ENCODE data around the gene GLS.

GLS gene

DNA sequence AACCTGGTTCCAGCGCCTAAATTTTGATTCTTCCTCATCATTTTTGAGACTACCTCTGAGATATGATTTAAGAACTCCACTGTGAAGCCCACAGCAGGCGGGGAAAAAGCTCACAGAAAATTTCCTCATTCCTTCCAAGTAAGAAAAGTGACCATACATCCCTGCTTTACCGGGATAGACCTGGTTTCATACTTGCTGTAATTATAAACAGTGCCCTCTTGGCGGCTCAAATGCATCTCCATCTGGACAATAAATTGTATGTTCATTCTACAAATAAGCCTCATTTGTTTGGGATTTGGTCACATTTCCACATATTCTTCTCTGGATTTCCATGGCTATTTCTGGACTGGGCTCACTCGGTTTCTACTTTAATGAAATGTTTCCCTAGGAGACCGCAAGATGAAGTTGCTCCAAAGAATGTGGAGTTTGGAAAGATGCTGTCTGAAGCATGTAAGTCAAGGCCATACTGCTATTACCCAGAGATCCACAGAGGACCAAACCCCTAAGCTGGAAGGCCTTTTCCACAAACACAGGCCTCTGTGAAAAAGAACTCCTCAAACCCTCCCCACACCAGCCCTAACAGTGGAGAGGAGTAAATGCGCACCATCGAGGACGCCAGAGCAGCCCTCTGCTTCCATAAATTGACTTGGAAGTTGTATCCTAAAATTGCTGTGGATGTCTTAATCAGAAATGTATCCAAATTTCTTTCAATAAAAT is 119.5 kb downstream of the GLS start:
- Mint-ChIP-seq H3K27me3 (ENCODE audit: low read depth) (no peaks in the 10 kb centered on the region), H3K36me3 (ENCODE audit: low read depth) (peaks cover 92% of the 10 kb centered on the region), H3K27ac (no peak overlapping the region), H3K4me3 (no peak overlapping the region), H3K4me1 (no peaks in the 10 kb centered on the region), H3K9me3 (no peaks in the 10 kb centered on the region)
- TF ChIP-seq, protein P1, sequence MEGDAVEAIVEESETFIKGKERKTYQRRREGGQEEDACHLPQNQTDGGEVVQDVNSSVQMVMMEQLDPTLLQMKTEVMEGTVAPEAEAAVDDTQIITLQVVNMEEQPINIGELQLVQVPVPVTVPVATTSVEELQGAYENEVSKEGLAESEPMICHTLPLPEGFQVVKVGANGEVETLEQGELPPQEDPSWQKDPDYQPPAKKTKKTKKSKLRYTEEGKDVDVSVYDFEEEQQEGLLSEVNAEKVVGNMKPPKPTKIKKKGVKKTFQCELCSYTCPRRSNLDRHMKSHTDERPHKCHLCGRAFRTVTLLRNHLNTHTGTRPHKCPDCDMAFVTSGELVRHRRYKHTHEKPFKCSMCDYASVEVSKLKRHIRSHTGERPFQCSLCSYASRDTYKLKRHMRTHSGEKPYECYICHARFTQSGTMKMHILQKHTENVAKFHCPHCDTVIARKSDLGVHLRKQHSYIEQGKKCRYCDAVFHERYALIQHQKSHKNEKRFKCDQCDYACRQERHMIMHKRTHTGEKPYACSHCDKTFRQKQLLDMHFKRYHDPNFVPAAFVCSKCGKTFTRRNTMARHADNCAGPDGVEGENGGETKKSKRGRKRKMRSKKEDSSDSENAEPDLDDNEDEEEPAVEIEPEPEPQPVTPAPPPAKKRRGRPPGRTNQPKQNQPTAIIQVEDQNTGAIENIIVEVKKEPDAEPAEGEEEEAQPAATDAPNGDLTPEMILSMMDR (IDR thresholded peaks at IDR 0.05; ENCODE audit: unreplicated experiment in 3 of 3), result no peak

DNA sequence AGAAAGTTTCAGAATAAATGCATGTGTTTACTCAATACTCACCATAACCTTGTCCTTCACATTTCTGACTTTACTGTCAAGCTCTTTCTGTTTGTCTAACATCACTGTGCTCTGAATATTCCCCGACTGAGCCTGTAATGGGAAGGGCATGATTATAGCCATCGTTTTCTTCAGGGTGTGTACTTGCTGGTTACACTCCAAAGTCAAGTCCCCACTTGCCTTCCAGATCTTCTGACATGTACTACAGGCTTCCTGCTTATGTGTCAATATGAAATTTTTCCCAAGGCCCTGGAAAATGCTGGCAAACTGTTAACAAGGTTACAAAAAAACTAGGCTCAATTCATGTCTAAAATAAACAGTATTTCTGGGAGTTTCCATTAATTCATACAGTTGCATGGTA is 120.4 kb downstream of the GLS start:
- Mint-ChIP-seq H3K4me1 (no peaks in the 10 kb centered on the region), H3K36me3 (ENCODE audit: low read depth) (peaks cover 89% of the 10 kb centered on the region), H3K27me3 (ENCODE audit: low read depth) (no peaks in the 10 kb centered on the region), H3K9me3 (no peaks in the 10 kb centered on the region), H3K4me3 (no peak overlapping the region), H3K27ac (no peak overlapping the region)
- TF ChIP-seq, protein P1 (IDR thresholded peaks at IDR 0.05; ENCODE audit: unreplicated experiment in 3 of 3), result no peak

DNA sequence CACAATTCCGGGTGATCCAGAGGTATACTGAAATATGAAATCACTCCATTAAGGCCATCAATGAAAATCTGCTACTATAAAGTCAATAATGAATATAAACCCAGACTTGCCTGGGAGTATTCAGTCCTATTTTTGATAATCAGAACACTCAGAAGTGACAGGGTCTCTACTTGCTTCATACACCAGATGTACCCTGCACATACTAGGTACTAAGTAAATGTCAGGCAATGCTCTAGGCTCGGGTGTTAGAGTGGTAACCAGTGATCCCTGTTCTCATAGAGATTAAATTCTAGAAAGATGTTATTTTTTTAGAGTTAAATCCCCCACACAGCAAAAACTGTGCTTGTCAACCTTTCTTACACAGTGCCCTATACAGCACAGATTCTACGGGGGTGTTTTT is 121.0 kb downstream of the GLS start:
- H3K36me3 Mint-ChIP-seq (ENCODE audit: low read depth), result peaks cover 89% of the 10 kb centered on the region
- no peak overlapping the region for H3K27ac Mint-ChIP-seq
- no peaks in the 10 kb centered on the region for H3K4me1 Mint-ChIP-seq
- H3K4me3 Mint-ChIP-seq, result no peak overlapping the region
- TF ChIP-seq, protein P1 (IDR thresholded peaks at IDR 0.05; ENCODE audit: unreplicated experiment in 3 of 3), result no peak
- no peaks in the 10 kb centered on the region for H3K9me3 Mint-ChIP-seq
- H3K27me3 Mint-ChIP-seq (ENCODE audit: low read depth), result no peaks in the 10 kb centered on the region

DNA sequence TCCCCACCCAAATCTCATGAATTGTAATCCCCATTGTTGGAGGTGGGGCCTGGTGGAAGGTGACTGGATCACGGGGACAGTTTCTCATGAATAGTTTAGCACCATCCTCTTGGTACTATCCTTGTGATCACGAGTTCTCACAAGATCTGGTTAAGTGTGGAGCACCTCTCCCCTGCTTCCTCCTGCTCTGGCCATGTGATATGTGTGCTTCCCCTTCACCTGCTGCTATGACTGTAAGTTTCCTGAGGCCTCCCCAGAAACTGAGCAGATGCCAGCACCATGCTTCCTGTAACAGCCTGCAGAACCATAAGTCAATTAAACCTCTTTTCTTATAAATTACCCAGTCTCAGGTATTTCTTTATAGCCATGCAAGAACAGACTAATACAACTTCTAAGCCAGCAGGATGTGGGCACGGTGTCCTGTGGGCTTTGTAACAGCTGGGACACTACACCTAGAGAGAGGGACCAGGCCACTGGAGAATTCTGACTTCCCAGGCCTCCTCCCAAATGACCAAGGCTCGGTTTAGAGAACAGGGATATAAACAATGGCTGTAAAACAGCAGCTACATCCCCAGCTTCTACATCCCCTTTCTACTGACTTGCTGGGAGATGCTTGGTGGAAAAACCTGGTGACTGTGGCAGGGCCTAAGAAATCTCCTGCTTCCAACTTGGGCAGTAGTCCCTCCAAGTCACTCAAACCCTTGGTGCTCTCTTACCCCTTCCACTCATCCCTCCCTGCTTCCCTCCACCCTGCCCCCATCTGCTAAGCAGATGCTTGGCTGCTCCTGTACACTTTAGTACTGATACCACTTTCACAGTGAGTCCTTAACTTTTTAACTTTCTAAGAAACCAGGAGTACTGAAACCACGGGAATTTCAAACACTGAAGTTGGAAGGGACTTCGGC is 123.0 kb downstream of the GLS start:
- Mint-ChIP-seq H3K9me3 (no peaks in the 10 kb centered on the region), H3K4me3 (no peak overlapping the region), H3K27ac (no peak overlapping the region), H3K36me3 (ENCODE audit: low read depth) (peaks cover 90% of the 10 kb centered on the region), H3K4me1 (no peaks in the 10 kb centered on the region), H3K27me3 (ENCODE audit: low read depth) (no peaks in the 10 kb centered on the region)
- TF ChIP-seq, protein P1 (IDR thresholded peaks at IDR 0.05; ENCODE audit: unreplicated experiment in 3 of 3), result no peak

DNA sequence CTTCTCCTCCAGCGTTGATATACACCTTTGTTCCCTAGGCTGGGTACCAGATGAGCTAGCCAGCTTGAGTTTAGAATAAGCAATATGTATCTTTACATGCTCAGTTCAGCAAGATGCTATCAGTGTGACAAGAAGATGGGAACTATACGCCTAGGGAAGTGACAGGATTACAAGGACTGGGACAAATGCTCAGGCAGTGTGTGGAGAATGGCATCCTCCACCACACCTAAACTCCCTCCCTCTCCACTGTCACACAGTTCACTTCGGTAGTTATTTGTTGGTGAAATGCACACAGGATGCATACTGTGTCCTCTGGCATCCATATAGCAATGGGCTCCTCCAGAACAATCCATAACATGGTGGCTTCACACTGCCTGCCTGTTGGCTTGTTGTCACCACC is 125.7 kb downstream of the GLS start:
- Mint-ChIP-seq H3K4me3 (no peak overlapping the region), H3K9me3 (no peaks in the 10 kb centered on the region), H3K27ac (no peak overlapping the region), H3K27me3 (ENCODE audit: low read depth) (no peaks in the 10 kb centered on the region), H3K36me3 (ENCODE audit: low read depth) (peaks cover 78% of the 10 kb centered on the region), H3K4me1 (no peaks in the 10 kb centered on the region)
- TF ChIP-seq, protein P1 (IDR thresholded peaks at IDR 0.05; ENCODE audit: unreplicated experiment in 3 of 3), result no peak
